PC-9 (cell line): Measurements from ENCODE around the gene TRAF2. TPM values are rescaled to one million over a fixed set of nuclear protein-coding genes. Genes with fewer than 3 reads are reported as not detected.

Experiments
- BruUV-seq: library from RNA; stranded (reverse); fragments of 400-500 nt; replicated peaks from 2 replicates; lab custom pipeline; 2021; lab: Mats Ljungman, UMichigan
- CTCF ChIA-PET: fragments of 300-600 bp; sonication (Branson Sonifier 250); formaldehyde crosslinking; loops from one replicate; lab custom pipeline; 2022; ENCODE audit warnings: antibody characterized with exemption; lab: Charles Lee
- POLR2A ChIA-PET: fragments of 300-600 bp; sonication (Branson Sonifier 250); formaldehyde crosslinking; loops from one replicate; lab custom pipeline; 2022; ENCODE audit warnings: antibody characterized with exemption; ENCODE audit not compliant: unreplicated experiment; lab: Charles Lee
- DNase-seq, 2 experiments: peaks; one replicate each; pipeline versions ENCODE4 v3.0.0 to v3.0.0-alpha.2; 2015 to 2022; ENCODE audit warnings: mixed read lengths in 1 of 2
- H2AFZ ChIP-seq: fragments of 200-600 bp; sonication (generic); 2 replicates; pipeline ENCODE4 v1.8.1; 2017; ENCODE audit warnings: antibody characterized with exemption
- H3F3A ChIP-seq: fragments of 200-600 bp; sonication (generic); 2 replicates; pipeline ENCODE4 v1.8.1; 2017; ENCODE audit warnings: antibody characterized with exemption, mild to moderate bottlenecking, low read depth; ENCODE audit not compliant: insufficient read depth
- H3K27ac ChIP-seq: fragments of 200-600 bp; sonication (generic); 2 replicates; pipeline ENCODE4 v1.6.1; 2016; ENCODE audit warnings: mixed run types
- H3K27me3 ChIP-seq: fragments of 200-600 bp; sonication (generic); 2 replicates; pipeline ENCODE4 v1.6.1; 2016; ENCODE audit warnings: low read depth, mixed run types; ENCODE audit not compliant: insufficient read depth
- H3K36me3 ChIP-seq: fragments of 200-600 bp; sonication (generic); 2 replicates; pipeline ENCODE4 v1.6.1; 2016; ENCODE audit warnings: low read depth, mixed run types
- H3K4me1 ChIP-seq: fragments of 200-600 bp; sonication (generic); replicated peaks from 2 replicates; pipeline ENCODE4 v1.6.1; 2016; ENCODE audit warnings: mixed run types; ENCODE audit not compliant: insufficient read depth
- H3K4me2 ChIP-seq: fragments of 200-600 bp; sonication (generic); 2 replicates; pipeline ENCODE4 v1.6.1; 2017; ENCODE audit warnings: mixed run types
- H3K4me3 ChIP-seq: fragments of 200-600 bp; sonication (generic); 2 replicates; pipeline ENCODE4 v1.6.1; 2016; ENCODE audit warnings: mixed run types
- H3K79me2 ChIP-seq: fragments of 200-600 bp; sonication (generic); 2 replicates; pipeline ENCODE4 v1.6.1; 2017; ENCODE audit warnings: low read depth, mixed run types
- H3K9me2 ChIP-seq: fragments of 200-600 bp; sonication (generic); 2 replicates; pipeline ENCODE4 v1.8.1; 2017; ENCODE audit warnings: mild to moderate bottlenecking; ENCODE audit not compliant: insufficient read depth
- H3K9me3 ChIP-seq: fragments of 200-600 bp; sonication (generic); 2 replicates; pipeline ENCODE4 v1.8.1; 2016; ENCODE audit warnings: low read depth; ENCODE audit not compliant: insufficient read depth
- H4K20me1 ChIP-seq: fragments of 200-600 bp; sonication (generic); 2 replicates; pipeline ENCODE4 v1.8.1; 2017; ENCODE audit not compliant: insufficient read depth
- CTCF ChIP-seq: fragments of 200-600 bp; sonication (generic); conservative IDR thresholded peaks from 2 replicates; pipeline ENCODE4 v1.6.1; 2017; ENCODE audit warnings: mixed run types, antibody characterized with exemption, mild to moderate bottlenecking, moderate library complexity
- EZH2 ChIP-seq: fragments of 200-600 bp; sonication (generic); IDR thresholded peaks from 2 replicates; pipeline ENCODE4 v1.8.0; 2017; ENCODE audit warnings: antibody characterized with exemption, low read depth
- intact Hi-C: fragments of 100-400 bp; cut with micrococcal nuclease; formaldehyde crosslinking; loops from one replicate; pipeline ENCODE4 v1.10.0; 2022; ENCODE audit not compliant: unreplicated experiment
- total RNA-seq: library from RNA; stranded (reverse); gene quantifications from 2 replicates; pipeline ENCODE4 v1.2.3, GENCODE V29; 2021

Gene TRAF2
- total RNA-seq, 1 experiment from 2014 or later, result 42.7 TPM

- DNase-seq, result no peak
- no peak overlapping the region for H3K4me2 ChIP-seq
- peaks cover 18% of the 10 kb centered on the region for H3K79me2 ChIP-seq
- H3K27ac ChIP-seq, result no peak overlapping the region
- intact Hi-C loops, result loop anchor here (5.0 kb wide), 1 partner anchor 58 kb away; no protein-coding TSS in a partner anchor
- no peaks in the 10 kb centered on the region for H3K27me3 ChIP-seq
- peaks cover 20% of the 10 kb centered on the region; the same call in 1 of the 2 replicates for H3F3A ChIP-seq
- no TSS peak for BruUV-seq
- H3K36me3 ChIP-seq, result peaks cover 7% of the 10 kb centered on the region
- no peaks in the 10 kb centered on the region for H3K9me3 ChIP-seq
- H3K4me3 ChIP-seq, result no peak overlapping the region
- no peaks in the 10 kb centered on the region; the same call in none of the 2 replicates for H4K20me1 ChIP-seq
- CTCF ChIA-PET, result no interaction called here
- TF ChIP-seq CTCF (no peak), EZH2 (no peak)
- H3K4me1 ChIP-seq, result peaks cover 6% of the 10 kb centered on the region; the same call in 1 of the 2 replicates
- H3K9me2 ChIP-seq, result no peaks in the 10 kb centered on the region
- POLR2A ChIA-PET, result no interaction called here
- no peak overlapping the region for H2AFZ ChIP-seq
These were observed 54.4 kb downstream of the TRAF2 start for GRCh38 chr9:136940526-136941230.

GRCh38 chr9:136941231-136942111, 55.2 kb downstream of the TRAF2 start:
- CTCF ChIA-PET, result interaction anchor here (0.6 kb wide), 1 partner anchor 32 kb away, joined by 3 read pairs; no protein-coding TSS in a partner anchor
- H3K4me1 ChIP-seq, result peaks cover 6% of the 10 kb centered on the region; the same call in 1 of the 2 replicates
- H3K4me2 ChIP-seq, result no peak overlapping the region
- H2AFZ ChIP-seq, result no peak overlapping the region
- no peaks in the 10 kb centered on the region; the same call in none of the 2 replicates for H4K20me1 ChIP-seq
- no peaks in the 10 kb centered on the region for H3K9me3 ChIP-seq
- peaks cover 18% of the 10 kb centered on the region for H3K79me2 ChIP-seq
- no peak for DNase-seq
- peaks cover 15% of the 10 kb centered on the region; the same call in 1 of the 2 replicates for H3F3A ChIP-seq
- H3K27ac ChIP-seq, result no peak overlapping the region
- H3K9me2 ChIP-seq, result no peaks in the 10 kb centered on the region
- POLR2A ChIA-PET, result interaction anchor here (0.5 kb wide), 1 partner anchor 94 kb away, joined by 12 read pairs; no protein-coding TSS in a partner anchor
- H3K27me3 ChIP-seq, result no peaks in the 10 kb centered on the region
- TF ChIP-seq CTCF, result no peak
- TF ChIP-seq EZH2, result no peak
- H3K36me3 ChIP-seq, result peaks cover 7% of the 10 kb centered on the region
- H3K4me3 ChIP-seq, result no peak overlapping the region
- intact Hi-C loops, result loop anchor here (5.0 kb wide), 1 partner anchor 59 kb away; no protein-coding TSS in a partner anchor
- no TSS peak for BruUV-seq
